GM19467 (cell line): ENCODE measurements around the gene EFHC1.
"Not testable (repeated sequence)": the region's sequence is repeated elsewhere in the genome, so short reads cannot be mapped to it uniquely, and the experiment has no call there.

Source experiments
- ATAC-seq: cut with Tn5 transposase; IDR thresholded peaks from one replicate; pipeline ENCODE4 v1.9.1; 2021; ENCODE audit warnings: mild to moderate bottlenecking, moderate library complexity; ENCODE audit not compliant: unreplicated experiment

The EFHC1 gene, protein sequence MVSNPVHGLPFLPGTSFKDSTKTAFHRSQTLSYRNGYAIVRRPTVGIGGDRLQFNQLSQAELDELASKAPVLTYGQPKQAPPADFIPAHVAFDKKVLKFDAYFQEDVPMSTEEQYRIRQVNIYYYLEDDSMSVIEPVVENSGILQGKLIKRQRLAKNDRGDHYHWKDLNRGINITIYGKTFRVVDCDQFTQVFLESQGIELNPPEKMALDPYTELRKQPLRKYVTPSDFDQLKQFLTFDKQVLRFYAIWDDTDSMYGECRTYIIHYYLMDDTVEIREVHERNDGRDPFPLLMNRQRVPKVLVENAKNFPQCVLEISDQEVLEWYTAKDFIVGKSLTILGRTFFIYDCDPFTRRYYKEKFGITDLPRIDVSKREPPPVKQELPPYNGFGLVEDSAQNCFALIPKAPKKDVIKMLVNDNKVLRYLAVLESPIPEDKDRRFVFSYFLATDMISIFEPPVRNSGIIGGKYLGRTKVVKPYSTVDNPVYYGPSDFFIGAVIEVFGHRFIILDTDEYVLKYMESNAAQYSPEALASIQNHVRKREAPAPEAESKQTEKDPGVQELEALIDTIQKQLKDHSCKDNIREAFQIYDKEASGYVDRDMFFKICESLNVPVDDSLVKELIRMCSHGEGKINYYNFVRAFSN

DNA sequence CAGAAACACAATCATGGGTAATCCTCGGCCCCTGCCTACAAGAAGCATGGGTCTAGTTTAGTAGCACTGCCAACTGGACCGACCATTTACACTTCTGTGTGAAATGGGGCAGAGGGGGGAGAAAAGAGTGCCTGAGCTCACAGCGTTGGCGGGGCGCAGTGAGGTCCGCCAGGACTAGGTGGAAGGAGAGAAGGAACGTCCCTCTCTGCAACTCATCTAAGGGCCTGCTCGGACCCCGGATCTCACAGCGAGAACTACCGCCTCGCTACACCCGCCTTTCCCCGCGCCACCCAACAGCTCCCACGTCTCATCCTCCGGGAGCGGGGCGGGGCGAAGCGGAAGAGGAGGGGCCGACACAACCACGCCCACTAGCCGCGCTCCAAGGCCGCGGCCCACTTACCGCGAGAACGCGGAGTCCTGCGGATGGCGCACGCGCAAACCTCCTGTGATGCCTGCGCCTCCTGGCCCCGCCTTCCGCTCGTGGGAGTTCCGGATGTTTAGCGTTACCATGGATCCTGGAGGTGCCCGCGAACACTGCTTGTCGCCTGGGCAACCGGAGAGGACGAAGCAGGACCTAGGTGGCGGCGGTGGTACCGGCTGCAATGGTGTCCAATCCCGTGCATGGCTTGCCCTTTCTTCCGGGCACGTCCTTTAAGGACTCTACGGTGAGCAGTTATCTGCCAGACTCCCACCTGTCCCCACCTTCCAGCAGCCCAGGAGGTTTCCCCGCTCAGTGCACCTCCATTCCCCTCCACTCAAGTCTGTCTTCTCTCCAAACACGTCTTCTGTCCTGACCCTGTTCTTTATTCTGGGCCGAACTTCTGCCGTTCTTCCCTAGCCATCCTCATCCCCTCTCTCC lies at the start of gene EFHC1:
EFHC1 (plus strand) TSS at position 534 of the 859 bp plus-strand sequence; CDS start at position 603, 69 bp downstream.
- ATAC-seq, result peak; percentile 94

DNA sequence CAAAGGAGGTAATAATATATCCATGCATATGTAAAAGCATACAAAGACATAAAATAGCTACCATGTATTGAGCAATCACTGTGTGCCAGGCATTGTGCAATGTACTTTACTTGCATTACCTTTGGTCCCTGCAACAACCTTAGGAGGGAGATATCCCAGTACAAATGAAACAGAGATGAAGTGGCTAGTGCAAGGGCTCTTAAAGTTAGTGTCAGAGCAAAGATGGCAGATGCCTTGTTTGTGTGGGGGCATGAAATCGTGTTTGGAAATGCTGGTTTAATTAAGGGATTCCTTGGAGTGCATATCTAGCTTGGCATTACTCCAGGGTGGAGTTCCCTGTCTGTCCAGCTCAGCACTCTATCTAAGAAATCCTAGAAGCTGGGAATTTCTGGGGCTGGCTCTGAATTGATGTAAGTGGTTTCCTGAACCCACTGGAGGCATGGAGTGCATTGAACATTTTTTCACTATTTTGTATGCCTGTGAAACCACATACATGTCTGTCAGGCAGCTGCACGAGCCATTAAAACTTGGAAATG lies 48.4 kb upstream of the EFHC1 start:
- ATAC-seq, result no peak

DNA sequence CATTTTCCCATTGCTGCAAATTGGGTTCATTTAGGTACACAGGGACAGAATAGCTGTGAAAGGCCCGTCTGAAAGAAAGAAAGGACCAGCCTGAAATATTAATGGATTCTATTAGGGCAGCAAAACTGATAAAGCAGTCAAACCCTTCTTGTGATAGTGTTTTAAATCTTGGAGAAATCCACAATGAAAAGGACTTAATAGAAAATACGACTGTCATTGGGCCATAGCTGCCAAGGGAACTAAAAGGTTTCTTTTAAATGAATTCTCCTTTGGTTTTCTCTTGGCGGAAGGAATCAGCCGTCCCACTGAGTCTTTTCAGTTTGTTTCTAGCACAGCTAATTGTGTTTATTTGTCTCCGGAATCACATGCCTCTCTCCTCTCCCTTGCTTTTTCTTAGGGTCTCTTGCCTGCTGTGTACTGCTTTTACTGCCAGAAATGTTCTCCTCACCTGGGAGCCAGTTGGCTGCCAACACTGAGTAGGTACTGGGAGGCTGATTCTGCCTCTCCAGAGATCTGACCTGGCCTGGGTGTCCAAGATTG lies 46.9 kb upstream of the EFHC1 start:
- no peak for ATAC-seq

DNA sequence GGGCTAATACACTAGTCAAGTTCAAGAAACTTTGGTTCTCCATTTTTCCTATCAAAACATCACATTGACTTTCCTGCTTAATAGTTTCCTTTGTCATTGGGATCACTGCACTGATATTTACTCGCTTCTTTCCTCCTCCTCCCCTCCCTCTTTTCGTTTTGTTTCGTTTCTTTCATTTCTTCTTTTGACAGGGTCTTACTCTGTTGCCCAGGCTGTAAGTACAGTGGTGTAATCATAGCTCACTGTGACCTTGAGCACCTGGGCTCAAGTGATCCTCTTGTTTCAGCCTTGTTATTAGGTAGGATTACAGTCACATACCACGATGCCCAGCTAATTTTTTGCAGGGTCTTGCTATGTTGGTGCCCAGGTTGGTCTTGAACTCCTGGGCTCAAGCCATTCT lies 45.9 kb upstream of the EFHC1 start:
- ATAC-seq, result no peak

DNA sequence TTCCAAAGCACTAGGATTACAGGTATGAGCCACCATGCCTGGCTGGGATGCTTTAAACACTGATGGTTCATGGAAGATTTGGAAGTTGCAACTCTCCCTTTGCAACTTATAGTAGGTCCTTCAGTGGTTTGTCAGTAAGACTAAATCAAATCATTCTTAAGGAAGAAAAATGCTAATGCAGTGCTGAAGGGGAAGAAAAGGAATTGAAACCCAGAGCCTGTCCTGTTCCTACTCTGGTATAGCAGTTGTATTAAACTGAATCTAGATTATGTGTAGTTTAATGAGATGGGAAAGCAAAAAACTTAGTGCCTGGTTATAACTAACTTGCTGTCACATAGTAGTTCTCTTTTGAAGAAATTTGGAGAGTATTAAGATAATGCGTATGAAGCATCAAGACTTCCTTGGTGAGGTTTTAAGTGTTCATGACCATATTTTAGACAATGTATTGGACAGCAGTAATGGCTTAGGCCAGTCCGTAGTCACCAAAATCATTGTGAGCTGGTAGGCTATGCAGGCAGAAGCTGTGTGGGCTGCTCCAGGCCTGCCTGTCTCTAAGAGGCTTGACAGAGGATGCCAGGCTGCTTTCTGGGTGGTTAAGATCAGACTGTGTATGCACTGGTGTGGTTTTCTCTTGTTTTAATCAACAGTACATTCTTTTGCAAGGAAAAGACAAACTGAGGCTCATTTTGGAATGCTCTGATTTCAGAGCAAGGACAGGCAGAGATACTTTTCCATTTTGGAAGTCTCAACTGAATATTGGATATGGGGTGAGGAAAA lies 44.2 kb upstream of the EFHC1 start:
- ATAC-seq, result no peak

DNA sequence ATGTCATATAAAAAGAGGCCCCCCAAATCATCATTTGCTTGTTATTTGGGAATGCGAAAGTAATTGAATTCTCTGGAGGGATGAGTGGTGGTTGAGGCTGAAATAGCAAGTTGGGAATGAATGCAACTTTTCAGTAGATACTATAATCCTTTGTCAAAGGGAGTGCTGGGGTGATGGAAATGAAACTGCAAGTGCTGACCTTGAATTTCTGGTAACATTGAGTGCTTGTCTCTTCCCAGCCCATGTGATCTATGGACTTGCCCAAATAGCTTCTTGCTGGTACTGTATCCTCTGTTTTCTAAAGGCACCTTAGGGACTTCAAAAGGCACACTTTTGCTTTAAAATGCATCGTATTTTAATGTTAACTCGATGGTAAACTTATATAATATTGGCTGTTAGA lies 43.4 kb upstream of the EFHC1 start:
- ATAC-seq, result no peak

DNA sequence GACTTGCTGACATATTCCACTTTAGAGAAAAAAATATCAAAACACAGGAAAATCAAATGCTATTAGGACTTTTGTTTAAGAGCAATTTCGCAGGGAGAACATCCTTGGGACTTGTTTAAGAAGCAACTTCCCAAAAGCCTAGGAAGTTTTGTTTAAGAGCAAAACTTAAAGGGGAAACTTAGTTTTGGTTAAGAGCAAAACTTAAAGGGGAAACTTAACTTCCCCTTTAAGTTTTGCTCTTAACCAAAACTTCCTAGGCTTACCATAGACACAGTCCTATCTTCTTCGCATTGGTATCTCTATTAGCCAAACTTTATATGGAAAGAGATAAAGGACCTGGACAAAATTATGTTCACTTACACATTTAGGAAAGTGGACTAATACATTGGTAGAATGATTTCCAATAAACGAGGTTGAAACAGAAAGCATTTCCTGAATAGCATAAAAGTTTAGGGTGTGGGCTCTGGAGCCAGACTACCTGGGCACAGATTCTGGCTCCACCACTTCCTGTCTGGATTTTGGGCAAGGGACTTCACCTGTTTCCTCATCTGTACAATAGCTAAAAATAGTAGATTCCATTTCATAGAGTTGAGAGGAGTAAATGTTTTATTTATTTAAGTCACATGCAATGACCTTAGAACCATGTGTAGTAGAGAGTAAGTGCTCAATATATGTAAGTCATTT lies 42.5 kb upstream of the EFHC1 start:
- no peak for ATAC-seq

DNA sequence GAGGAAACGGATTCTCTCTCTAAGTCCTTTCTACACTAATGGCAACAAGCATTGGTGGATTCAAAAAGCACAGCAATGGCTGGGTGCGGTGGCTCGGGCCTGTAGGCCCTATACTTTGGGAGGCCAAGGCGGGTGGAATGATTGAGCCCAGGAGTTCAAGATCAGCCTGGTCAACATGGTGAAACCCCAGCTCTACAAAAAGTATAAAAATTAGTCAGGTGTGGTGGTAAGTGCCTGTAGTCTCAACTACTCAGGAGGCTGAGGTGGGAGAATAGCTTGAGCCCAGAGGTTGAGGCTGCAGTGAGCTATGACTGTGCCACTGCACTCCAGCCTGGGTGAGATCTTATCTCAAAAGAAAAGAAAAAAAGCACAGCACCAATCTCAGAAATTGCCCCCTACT lies 38.9 kb upstream of the EFHC1 start:
- no peak for ATAC-seq

DNA sequence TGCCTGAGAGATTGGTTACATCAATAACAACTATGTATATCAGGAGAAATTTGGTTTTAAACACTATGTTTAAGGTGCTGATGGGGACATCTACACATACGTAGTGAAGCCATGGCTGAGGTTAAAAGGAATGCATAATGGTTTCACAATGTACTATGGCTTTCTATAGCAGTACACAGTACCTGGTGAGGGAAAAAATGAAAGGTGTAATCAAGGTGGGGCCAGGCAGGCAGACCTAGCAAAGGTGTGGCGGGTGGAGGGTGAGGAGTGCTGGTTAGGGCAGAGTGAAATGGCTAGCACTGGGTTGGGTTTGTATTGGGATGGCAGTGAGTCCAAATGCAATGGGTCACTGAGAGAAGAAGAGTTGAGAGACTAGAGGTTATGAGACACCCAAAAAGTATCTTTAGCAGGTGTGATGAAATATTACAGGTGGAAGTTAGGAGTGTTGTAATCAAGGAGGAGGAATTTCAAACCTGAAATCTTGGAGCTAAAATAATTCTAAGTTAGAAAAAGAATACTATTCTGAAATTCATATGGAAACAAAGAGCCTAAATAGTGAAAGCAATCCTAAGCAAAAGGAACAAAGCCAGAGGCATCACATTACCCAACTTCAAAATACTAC lies 35.9 kb upstream of the EFHC1 start:
- ATAC-seq, result no peak

DNA sequence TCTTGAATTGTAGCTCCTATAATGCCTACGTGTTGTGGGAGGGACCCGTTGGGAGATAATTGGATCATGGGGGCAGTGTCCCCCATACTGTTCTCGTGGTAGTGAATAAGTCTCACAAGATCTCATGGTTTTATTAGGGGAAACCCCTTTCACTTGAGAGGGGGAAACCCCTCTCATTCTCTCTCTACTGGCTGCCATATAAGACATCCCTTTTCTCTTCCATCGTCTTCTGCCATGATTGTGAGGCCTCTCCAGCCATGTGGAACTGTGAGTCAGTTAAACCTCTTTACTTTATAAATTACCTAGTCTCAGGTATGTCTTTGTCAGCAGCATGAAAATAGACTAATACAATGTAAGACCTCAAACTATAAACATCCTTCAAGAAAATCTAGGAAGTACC lies 35.1 kb upstream of the EFHC1 start:
- no peak for ATAC-seq

DNA sequence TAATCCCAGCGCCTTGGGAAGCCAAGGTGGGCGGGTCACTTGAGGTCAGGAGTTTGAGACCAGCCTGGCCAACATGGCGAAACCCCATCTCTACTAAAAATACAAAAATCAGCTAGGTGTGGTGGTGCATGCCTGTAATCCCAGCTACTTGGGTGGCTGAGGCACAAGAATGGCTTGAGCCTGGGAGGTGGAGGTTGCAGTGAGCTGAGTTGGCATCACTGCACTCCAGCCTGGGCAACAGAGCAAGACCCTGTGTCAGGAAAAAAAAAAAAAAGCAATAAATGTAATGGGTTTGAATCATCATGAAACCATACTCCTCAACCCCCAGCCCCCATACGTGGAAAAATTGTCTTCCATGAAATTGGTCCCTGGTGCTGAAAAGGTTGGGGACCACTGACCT lies 32.0 kb upstream of the EFHC1 start:
- not testable (repeated sequence) for ATAC-seq

DNA sequence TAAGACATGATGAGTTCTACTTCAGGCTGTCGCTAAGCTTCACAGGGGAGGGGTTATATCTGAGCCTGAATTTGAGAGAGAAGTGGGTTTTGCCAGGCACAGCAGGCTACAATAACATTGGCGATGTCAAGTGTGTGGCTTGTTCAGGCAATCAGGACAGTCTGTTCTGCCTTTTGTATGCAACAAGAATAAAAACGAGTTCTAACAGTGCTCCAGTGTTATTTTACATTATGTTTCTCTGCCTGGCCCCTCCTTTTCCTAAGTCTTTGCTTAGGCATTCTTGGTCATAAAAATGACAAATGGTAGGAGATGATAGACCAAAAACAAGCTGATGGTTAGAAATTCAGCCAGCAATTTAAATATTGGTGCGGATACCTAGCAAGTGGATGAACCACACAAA lies 31.4 kb upstream of the EFHC1 start:
- ATAC-seq, result no peak

DNA sequence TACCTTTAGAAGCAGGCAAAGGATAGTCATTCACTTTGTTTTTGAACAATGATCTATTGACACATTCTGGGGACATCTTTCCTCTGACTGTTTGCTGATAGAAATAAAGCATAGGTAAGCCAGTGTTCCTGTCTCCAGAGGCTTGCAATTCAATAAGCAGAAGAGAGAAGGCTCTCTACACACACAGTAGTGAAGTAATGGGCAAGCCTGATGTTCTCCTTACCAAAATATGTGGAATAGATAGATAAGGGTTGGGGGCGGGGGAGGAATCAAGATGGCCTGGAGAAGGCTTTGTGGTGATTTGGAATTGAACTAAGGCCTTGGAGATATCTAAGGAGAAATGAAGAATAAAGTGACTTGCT lies 30.9 kb upstream of the EFHC1 start:
- no peak for ATAC-seq

DNA sequence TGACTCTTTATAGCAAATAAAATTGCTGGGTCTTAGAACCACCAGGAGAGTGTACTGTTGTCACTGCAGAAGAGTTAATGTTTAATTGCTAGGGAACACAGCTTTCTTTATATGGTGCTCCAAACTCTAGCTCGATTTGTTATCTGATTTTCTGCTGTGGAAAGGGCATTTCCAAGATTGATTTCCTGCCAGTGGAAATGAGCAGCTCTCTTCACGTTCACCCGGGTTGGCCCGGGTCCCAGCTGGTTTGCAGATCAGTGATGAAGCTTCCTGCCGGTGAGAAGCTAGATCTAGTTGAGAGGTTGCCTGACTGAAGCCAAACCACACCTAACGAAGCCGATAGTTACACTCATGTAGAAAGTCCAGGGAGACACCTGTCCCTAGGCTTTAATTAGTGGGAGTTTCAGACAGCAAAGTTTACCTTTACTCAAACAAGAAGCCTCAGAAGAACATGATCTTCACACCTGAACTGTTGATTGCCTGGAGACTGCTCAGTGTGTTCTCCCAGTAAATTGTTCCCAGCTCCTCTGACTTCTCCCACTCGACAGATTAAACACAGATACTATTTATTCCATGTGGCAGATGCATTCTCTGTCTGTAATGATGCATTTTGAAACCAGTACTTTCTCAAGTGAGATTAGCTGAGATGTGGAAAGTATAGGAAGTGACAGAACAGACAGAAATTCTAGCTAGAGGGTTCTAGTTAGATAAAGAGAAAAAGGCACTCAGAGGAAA lies 30.3 kb upstream of the EFHC1 start:
- ATAC-seq, result peak; percentile 61

DNA sequence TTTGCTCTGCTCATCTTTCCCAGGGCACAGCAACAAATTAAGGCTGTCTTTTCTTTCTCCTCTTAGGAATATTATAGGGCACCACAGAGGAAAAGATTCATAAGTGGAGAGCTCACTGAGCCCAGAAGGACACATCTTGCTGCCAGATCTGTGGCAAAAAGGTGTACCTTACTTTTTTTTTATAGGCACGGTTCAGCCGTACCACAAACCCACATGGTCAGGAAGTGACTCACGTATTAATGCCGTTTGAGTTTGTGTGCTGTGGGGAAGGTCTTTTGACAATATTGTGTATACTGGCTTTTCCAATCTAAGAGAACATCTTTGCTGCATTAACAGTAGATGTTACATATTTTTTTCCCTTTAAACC lies 29.8 kb upstream of the EFHC1 start:
- ATAC-seq, result peak; percentile 48

DNA sequence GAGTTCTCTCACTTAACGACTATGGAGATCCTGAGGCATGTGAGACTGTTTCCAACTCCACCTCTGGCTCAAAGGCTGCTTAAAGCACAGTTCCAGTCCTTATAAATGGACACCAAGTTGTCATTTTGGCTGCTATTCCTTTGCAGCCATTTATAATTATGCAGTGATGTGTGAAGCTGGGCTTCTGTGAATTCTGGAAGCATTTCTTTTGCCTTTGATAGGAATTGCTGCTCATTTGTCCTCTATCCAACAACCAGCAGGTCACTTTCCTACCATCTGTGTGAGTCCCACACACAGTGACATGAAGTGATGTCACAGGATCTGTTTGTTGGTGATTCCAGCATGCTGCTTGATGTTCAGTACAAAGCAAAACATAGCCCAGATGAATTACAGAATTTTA lies 28.5 kb upstream of the EFHC1 start:
- no peak for ATAC-seq

DNA sequence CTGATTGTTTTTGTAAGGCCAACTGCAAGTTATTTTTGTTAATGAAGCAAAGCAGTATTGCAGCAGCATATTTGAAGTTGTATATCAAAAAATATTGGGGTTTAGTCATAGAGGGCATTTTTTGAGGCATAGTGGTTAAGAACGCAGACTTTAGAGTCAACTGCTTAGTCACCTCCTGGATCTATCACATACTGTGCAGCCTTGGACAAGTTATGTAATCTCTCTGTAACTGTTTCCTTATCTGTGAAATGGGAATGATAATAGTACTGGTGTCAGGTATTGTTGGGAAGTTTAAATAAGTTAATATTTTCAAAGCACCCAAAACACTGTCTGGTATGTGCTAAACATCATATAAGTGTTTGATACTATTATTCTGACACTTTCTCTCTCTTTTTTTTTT lies 27.2 kb upstream of the EFHC1 start:
- no peak for ATAC-seq

DNA sequence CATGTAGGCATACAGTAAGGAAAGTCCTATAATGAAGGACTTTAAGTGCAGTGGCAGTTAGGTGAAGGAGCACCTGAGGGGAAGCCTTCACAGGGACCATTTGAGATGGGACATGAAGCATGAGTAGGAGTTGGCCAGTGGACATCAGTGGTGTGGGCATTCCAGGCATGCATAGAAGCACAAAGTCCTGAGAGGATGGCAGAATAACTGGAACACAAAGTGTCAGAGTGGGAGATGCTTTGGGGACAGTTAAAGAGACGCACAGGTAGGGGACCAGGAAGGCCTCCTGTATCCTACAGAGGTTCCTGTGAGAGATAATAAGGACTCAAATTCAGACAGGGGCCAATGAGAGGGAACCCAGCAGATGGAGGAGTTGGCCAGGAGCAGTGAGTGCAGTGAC lies 26.4 kb upstream of the EFHC1 start:
- no peak for ATAC-seq

DNA sequence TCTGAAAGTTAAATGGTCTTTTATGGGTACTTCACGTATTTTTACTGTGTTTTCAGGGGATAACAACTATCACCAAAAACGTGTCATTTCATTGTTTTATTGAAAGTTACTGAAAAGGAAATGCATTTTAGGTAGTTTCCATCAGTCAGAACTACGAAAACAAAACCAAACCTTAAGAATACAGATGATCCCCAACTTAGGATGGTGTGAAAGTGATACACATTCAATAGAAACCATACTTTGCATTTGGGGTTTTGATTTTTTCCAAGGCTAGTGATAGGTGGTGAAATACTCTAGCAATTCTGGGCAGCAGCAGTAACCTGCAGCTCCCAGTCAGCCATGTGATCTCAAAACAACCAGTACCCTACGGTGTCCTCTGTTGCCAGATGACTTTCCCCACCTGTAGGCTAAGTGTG lies 25.9 kb upstream of the EFHC1 start:
- ATAC-seq, result peak; percentile 46
